GM12878 (cell line): ENCODE measurements around the gene RET. TPM values are rescaled to one million over a fixed set of nuclear protein-coding genes. Genes with fewer than 3 reads are reported as not detected.

Experiments
- ATF7 ChIP-seq: fragments of 450-650 bp; IDR thresholded peaks from 2 replicates; pipeline ENCODE4 v1.6.1; 2016; ENCODE audit warnings: low read depth, mild to moderate bottlenecking
- DPF2 ChIP-seq: fragments of 450-650 bp; IDR thresholded peaks from 2 replicates; pipeline ENCODE4 v1.6.1; 2017; ENCODE audit warnings: mild to moderate bottlenecking
- ESRRA ChIP-seq: IDR thresholded peaks from 2 replicates; pipeline ENCODE4 v1.6.1; 2012; ENCODE audit warnings: mild to moderate bottlenecking, low read length, improper control_type of control experiment
- FOS ChIP-seq: IDR thresholded peaks from 3 replicates; pipeline ENCODE4 v1.6.1; 2011; ENCODE audit warnings: borderline replicate concordance; ENCODE audit not compliant: insufficient read length; ENCODE audit errors: extremely low read depth
- FOXK2 ChIP-seq: fragments of 450-650 bp; IDR thresholded peaks from 2 replicates; pipeline ENCODE4 v1.6.1; 2017; ENCODE audit warnings: mild to moderate bottlenecking, moderate library complexity
- FOXM1 ChIP-seq: IDR thresholded peaks from 2 replicates; pipeline ENCODE4 v1.6.1; 2012; ENCODE audit warnings: low read depth, mild to moderate bottlenecking, inconsistent platforms, low read length, moderate library complexity
- MTA2 ChIP-seq: fragments of 450-650 bp; IDR thresholded peaks from 2 replicates; pipeline ENCODE4 v1.6.1; 2016; ENCODE audit warnings: low read depth, mild to moderate bottlenecking, moderate library complexity
- RELA ChIP-seq: fragments of 450-650 bp; IDR thresholded peaks from 2 replicates; pipeline ENCODE4 v1.8.0; 2014; ENCODE audit warnings: borderline replicate concordance; ENCODE audit not compliant: partially characterized antibody
- TCF3 ChIP-seq: IDR thresholded peaks from 2 replicates; pipeline ENCODE4 v1.6.1; 2012; ENCODE audit warnings: low read depth, mild to moderate bottlenecking, low read length, borderline replicate concordance; ENCODE audit not compliant: insufficient read depth
- TCF7 ChIP-seq: IDR thresholded peaks from 2 replicates; pipeline ENCODE4 v1.6.1; 2014; ENCODE audit warnings: antibody characterized with exemption, borderline replicate concordance
- polyA plus RNA-seq, 11 experiments: library from polyadenylated mRNA; depleted of rRNA in 4 of 11; unstranded in 6 of 11; stranded (reverse) in 5 of 11; fragments of >200 nt; fragmentation: Nextera tagmentation in 4 of 11; fragmentation: Illumina TruSeq in 1 of 11; extraction: Ambion mirVana in 4 of 11; extraction: Trizol in 1 of 11; gene quantifications; 1 replicate in 1 of 11; 2 replicates in 10 of 11; pipeline versions ENCODE4 v1.2.1 to v1.2.3, GENCODE V29; 2011 to 2016; ENCODE audit warnings: inconsistent platforms in 2 of 11, missing spikeins in 2 of 11, low read depth in 1 of 11
- total RNA-seq, 4 experiments: library from RNA; depleted of rRNA in 3 of 4; stranded (reverse); fragments of >200 nt in 3 of 4; fragmentation: Illumina TruSeq in 1 of 4; extraction: Trizol in 1 of 4; gene quantifications; 2 replicates each; pipeline versions ENCODE4 v1.2.1 to v1.2.3, GENCODE V29; 2013 to 2021
- TF ChIP-seq, protein P1 (sequence below): fragments of 450-650 bp; IDR thresholded peaks from 2 replicates; pipeline ENCODE4 v1.6.1; 2017; ENCODE audit warnings: mild to moderate bottlenecking, moderate library complexity
- TF ChIP-seq, protein P2 (sequence below): fragments of 450-650 bp; formaldehyde crosslinking; IDR thresholded peaks from 2 replicates; pipeline ENCODE4 v1.4.0; 2022; ENCODE audit warnings: mild to moderate bottlenecking, moderate library complexity
- TF ChIP-seq, protein P3 (sequence below): fragments of 450-650 bp; IDR thresholded peaks from 2 replicates; pipeline ENCODE4 v1.6.1; 2014; ENCODE audit warnings: mild to moderate bottlenecking

RET gene
- total and polyA plus RNA-seq, 10 of the 15 experiments (the other 5 are each of a cell fraction or from before 2014, with no cell fraction given), result not detected

DNA sequence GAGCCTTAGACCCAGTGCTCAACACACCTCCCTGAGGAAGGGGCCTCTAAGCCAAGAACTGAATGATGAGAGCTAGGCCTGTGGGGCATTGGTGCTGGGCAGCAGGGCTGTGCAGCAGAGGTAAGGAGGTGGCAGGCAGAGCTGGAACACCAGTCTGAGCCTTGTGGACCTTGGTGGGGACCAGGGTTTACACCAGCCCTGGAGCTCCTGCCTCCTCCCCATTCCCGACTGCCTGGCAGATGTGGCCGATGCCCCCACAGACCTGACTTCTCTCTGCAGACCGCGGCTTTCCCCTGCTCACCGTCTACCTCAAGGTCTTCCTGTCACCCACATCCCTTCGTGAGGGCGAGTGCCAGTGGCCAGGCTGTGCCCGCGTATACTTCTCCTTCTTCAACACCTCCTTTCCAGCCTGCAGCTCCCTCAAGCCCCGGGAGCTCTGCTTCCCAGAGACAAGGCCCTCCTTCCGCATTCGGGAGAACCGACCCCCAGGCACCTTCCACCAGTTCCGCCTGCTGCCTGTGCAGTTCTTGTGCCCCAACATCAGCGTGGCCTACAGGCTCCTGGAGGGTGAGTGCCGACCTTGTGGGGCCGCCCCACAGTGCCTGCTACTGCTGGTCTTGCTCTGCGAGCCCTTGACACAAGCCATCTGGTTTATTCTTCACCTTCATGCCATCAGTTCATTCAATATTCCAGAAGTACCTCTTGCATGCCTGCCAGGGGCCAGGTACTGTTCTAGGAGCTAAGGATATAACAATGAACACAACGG lies 25.4 kb downstream of the RET start (continued):
- TF ChIP-seq, protein P1, sequence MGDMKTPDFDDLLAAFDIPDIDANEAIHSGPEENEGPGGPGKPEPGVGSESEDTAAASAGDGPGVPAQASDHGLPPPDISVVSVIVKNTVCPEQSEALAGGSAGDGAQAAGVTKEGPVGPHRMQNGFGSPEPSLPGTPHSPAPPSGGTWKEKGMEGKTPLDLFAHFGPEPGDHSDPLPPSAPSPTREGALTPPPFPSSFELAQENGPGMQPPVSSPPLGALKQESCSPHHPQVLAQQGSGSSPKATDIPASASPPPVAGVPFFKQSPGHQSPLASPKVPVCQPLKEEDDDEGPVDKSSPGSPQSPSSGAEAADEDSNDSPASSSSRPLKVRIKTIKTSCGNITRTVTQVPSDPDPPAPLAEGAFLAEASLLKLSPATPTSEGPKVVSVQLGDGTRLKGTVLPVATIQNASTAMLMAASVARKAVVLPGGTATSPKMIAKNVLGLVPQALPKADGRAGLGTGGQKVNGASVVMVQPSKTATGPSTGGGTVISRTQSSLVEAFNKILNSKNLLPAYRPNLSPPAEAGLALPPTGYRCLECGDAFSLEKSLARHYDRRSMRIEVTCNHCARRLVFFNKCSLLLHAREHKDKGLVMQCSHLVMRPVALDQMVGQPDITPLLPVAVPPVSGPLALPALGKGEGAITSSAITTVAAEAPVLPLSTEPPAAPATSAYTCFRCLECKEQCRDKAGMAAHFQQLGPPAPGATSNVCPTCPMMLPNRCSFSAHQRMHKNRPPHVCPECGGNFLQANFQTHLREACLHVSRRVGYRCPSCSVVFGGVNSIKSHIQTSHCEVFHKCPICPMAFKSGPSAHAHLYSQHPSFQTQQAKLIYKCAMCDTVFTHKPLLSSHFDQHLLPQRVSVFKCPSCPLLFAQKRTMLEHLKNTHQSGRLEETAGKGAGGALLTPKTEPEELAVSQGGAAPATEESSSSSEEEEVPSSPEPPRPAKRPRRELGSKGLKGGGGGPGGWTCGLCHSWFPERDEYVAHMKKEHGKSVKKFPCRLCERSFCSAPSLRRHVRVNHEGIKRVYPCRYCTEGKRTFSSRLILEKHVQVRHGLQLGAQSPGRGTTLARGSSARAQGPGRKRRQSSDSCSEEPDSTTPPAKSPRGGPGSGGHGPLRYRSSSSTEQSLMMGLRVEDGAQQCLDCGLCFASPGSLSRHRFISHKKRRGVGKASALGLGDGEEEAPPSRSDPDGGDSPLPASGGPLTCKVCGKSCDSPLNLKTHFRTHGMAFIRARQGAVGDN, result no peak
- TF ChIP-seq TCF3 (no peak), ESRRA (no peak), FOXK2 (no peak), TCF7 (no peak), FOS (no peak), DPF2 (no peak), ATF7 (no peak), FOXM1 (no peak), RELA (no peak), MTA2 (no peak)
- TF ChIP-seq, protein P2, sequence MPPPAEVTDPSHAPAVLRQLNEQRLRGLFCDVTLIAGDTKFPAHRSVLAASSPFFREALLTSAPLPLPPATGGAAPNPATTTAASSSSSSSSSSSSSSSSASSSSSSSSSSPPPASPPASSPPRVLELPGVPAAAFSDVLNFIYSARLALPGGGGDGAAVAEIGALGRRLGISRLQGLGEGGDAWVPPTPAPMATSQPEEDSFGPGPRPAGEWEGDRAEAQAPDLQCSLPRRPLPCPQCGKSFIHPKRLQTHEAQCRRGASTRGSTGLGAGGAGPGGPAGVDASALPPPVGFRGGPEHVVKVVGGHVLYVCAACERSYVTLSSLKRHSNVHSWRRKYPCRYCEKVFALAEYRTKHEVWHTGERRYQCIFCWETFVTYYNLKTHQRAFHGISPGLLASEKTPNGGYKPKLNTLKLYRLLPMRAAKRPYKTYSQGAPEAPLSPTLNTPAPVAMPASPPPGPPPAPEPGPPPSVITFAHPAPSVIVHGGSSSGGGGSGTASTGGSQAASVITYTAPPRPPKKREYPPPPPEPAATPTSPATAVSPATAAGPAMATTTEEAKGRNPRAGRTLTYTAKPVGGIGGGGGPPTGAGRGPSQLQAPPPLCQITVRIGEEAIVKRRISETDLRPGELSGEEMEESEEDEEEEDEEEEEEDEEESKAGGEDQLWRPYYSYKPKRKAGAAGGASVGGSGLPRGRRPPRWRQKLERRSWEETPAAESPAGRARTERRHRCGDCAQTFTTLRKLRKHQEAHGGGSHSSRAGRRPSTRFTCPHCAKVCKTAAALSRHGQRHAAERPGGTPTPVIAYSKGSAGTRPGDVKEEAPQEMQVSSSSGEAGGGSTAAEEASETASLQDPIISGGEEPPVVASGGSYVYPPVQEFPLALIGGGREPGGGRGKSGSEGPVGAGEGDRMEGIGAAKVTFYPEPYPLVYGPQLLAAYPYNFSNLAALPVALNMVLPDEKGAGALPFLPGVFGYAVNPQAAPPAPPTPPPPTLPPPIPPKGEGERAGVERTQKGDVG (CRISPR knock-in tag), result no peak
- TF ChIP-seq, protein P3, sequence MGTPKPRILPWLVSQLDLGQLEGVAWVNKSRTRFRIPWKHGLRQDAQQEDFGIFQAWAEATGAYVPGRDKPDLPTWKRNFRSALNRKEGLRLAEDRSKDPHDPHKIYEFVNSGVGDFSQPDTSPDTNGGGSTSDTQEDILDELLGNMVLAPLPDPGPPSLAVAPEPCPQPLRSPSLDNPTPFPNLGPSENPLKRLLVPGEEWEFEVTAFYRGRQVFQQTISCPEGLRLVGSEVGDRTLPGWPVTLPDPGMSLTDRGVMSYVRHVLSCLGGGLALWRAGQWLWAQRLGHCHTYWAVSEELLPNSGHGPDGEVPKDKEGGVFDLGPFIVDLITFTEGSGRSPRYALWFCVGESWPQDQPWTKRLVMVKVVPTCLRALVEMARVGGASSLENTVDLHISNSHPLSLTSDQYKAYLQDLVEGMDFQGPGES, result no peak
